RWPE2 (cell line): ENCODE data around the gene ZSCAN29.

Experiments
- ATAC-seq: fragments of 200-7000 bp; cut with Tn5 transposase; 3 replicates; pipeline ENCODE4 v1.9.1; 2021; ENCODE audit warnings: low read depth
- DNase-seq: peaks from one replicate; pipeline ENCODE4 v3.0.0-alpha.2; 2020; ENCODE audit warnings: low spot score
- H3K27ac ChIP-seq: fragments of 450-650 bp; 2 replicates; pipeline ENCODE4 v1.5.1; 2017; ENCODE audit warnings: mild to moderate bottlenecking; ENCODE audit not compliant: poor library complexity, severe bottlenecking
- H3K27me3 ChIP-seq: fragments of 250-450 bp; sonication (Bioruptor Pico); 2 replicates; pipeline ENCODE4 v1.5.1; 2021; ENCODE audit warnings: mild to moderate bottlenecking, moderate library complexity; ENCODE audit not compliant: insufficient read depth, poor library complexity, severe bottlenecking
- H3K36me3 ChIP-seq: fragments of 250-450 bp; sonication (Bioruptor Pico); 2 replicates; pipeline ENCODE4 v1.5.1; 2020; ENCODE audit warnings: low read depth, mild to moderate bottlenecking, moderate library complexity
- H3K4me1 ChIP-seq: fragments of 250-450 bp; sonication (Bioruptor Pico); 2 replicates; pipeline ENCODE4 v1.5.1; 2021; ENCODE audit warnings: mild to moderate bottlenecking, moderate library complexity; ENCODE audit not compliant: insufficient read depth, poor library complexity, severe bottlenecking
- H3K4me3 ChIP-seq: fragments of 250-450 bp; sonication (Bioruptor Pico); 2 replicates; pipeline ENCODE4 v1.5.1; 2021; ENCODE audit warnings: mild to moderate bottlenecking, moderate library complexity; ENCODE audit not compliant: severe bottlenecking
- H3K9me3 ChIP-seq: fragments of 250-450 bp; sonication (Bioruptor Pico); 2 replicates; pipeline ENCODE4 v1.5.1; 2021; ENCODE audit warnings: mild to moderate bottlenecking, moderate library complexity; ENCODE audit not compliant: severe bottlenecking
- CTCF ChIP-seq: fragments of 450-650 bp; IDR thresholded peaks from one replicate; pipeline ENCODE4 v1.5.1; 2017; ENCODE audit warnings: mild to moderate bottlenecking, moderate library complexity; ENCODE audit not compliant: poor library complexity, severe bottlenecking

Gene ZSCAN29

GRCh38 chr15:43314171-43314570, 56.7 kb downstream of the ZSCAN29 start:
- DNase-seq (no peak), ATAC-seq (peak; percentile 32; the same call in 1 of the 3 replicates)
- Histone ChIP-seq H3K4me1 (no peaks in the 10 kb centered on the region), H3K27me3 (no peaks in the 10 kb centered on the region), H3K4me3 (no peak overlapping the region), H3K36me3 (no peaks in the 10 kb centered on the region), H3K27ac (no peak overlapping the region), H3K9me3 (no peaks in the 10 kb centered on the region)
- TF ChIP-seq CTCF = no peak

GRCh38 chr15:43312378-43312777, 58.5 kb downstream of the ZSCAN29 start:
- H3K9me3 ChIP-seq = no peaks in the 10 kb centered on the region
- H3K4me3 ChIP-seq = no peak overlapping the region

More at GRCh38 chr15:43312378-43312777, 58.5 kb downstream of the ZSCAN29 start:
- TF ChIP-seq CTCF = no peak
- Histone ChIP-seq H3K4me1 (no peaks in the 10 kb centered on the region), H3K27ac (no peak overlapping the region), H3K27me3 (no peaks in the 10 kb centered on the region), H3K36me3 (no peaks in the 10 kb centered on the region)
- DNase-seq (no peak), ATAC-seq (no peak)
